H1 (cell line): ENCODE measurements around the gene EFHB. TPM values are rescaled to one million over a fixed set of nuclear protein-coding genes. Genes with fewer than 3 reads are reported as not detected.

Experiments used
- CTCF ChIA-PET: fragments of 300-600 bp; sonication (Branson Sonifier 250); formaldehyde crosslinking; loops from one replicate; lab custom pipeline; 2021; ENCODE audit not compliant: partially characterized antibody; lab: Charles Lee
- POLR2A ChIA-PET: fragments of 300-600 bp; sonication (Branson Sonifier 250); formaldehyde crosslinking; loops from one replicate; lab custom pipeline; 2021; ENCODE audit warnings: inconsistent platforms; ENCODE audit not compliant: partially characterized antibody; lab: Charles Lee
- DNase-seq, 2 experiments: peaks; one replicate each; pipeline versions ENCODE4 v3.0.0 to v3.0.0-alpha.2; 2010 to 2022; ENCODE audit warnings: low spot score in 2 of 2, low read depth in 1 of 2, mixed read lengths in 1 of 2
- FAIRE-seq: peaks from 2 replicates; lab custom pipeline; 2011; peaks lifted over from hg19 to GRCh38; lab: Jason Lieb, UNC
- H2AFZ ChIP-seq: 2 replicates; pipeline ENCODE4 v1.8.1; 2012; ENCODE audit warnings: low read length, inconsistent platforms
- H2AK5ac ChIP-seq: 2 replicates; pipeline ENCODE4 v1.6.1; 2013; ENCODE audit warnings: low read depth, low read length
- H2BK120ac ChIP-seq: replicated peaks from 2 replicates; pipeline ENCODE3; 2013; ENCODE audit warnings: low read depth, low read length, inconsistent platforms
- H2BK12ac ChIP-seq: 2 replicates; pipeline ENCODE4 v1.6.1; 2013; ENCODE audit warnings: low read depth, low read length
- H2BK15ac ChIP-seq: 2 replicates; pipeline ENCODE4 v1.6.1; 2013; ENCODE audit warnings: low read length
- H2BK20ac ChIP-seq: 2 replicates; pipeline ENCODE4 v1.6.1; 2013; ENCODE audit warnings: low read length
- H2BK5ac ChIP-seq: 2 replicates; pipeline ENCODE4 v1.6.1; 2013; ENCODE audit warnings: low read depth, low read length
- H3K14ac ChIP-seq: 2 replicates; pipeline ENCODE4 v1.6.1; 2013; ENCODE audit warnings: inconsistent platforms; ENCODE audit not compliant: insufficient read length
- H3K18ac ChIP-seq: 2 replicates; pipeline ENCODE4 v1.6.1; 2013; ENCODE audit warnings: low read length; ENCODE audit errors: extremely low read depth
- H3K23ac ChIP-seq: 2 replicates; pipeline ENCODE4 v1.6.1; 2013; ENCODE audit warnings: inconsistent platforms; ENCODE audit not compliant: insufficient read length
- H3K23me2 ChIP-seq: 2 replicates; pipeline ENCODE4 v1.6.1; 2013; ENCODE audit warnings: low read depth, low read length
- H3K27ac ChIP-seq: 2 replicates; pipeline ENCODE4 v1.6.1; 2011; ENCODE audit warnings: low read depth, low read length, inconsistent platforms
- H3K27me3 ChIP-seq, 4 experiments: replicated peaks in 1 of 4; 1 replicate in 1 of 4; 2 replicates in 3 of 4; pipeline versions ENCODE4 v1.6.1 to v1.8.1; 2011 to 2013; ENCODE audit warnings: low read length in 3 of 4, mild to moderate bottlenecking in 3 of 4, inconsistent platforms in 2 of 4, mixed read lengths in 2 of 4, moderate library complexity in 1 of 4; ENCODE audit not compliant: control insufficient read depth in 3 of 4, insufficient read depth in 3 of 4; ENCODE audit errors: extremely low read depth in 1 of 4
- H3K36me3 ChIP-seq, 4 experiments: 2 replicates each; pipeline versions ENCODE4 v1.6.1 to v1.8.1; 2011 to 2013; ENCODE audit warnings: mild to moderate bottlenecking in 4 of 4, low read length in 3 of 4, moderate library complexity in 2 of 4, control low read depth in 1 of 4, inconsistent platforms in 1 of 4; ENCODE audit not compliant: insufficient read depth in 4 of 4, control insufficient read depth in 2 of 4
- H3K4ac ChIP-seq: replicated peaks from 2 replicates; pipeline ENCODE3; 2013; ENCODE audit warnings: low read length, low read depth, mixed read lengths, inconsistent platforms; ENCODE audit not compliant: insufficient read length
- H3K4me1 ChIP-seq, 4 experiments: replicated peaks in 1 of 4; 1 replicate in 1 of 4; 2 replicates in 3 of 4; pipeline versions ENCODE4 v1.6.1 to v1.8.1; 2011 to 2013; ENCODE audit warnings: low read length in 3 of 4, inconsistent platforms in 2 of 4, mixed read lengths in 1 of 4; ENCODE audit not compliant: insufficient read depth in 4 of 4, control insufficient read depth in 3 of 4
- H3K4me2 ChIP-seq, 2 experiments: 2 replicates each; pipeline versions ENCODE4 v1.6.1 to v1.8.1; 2011 to 2013; ENCODE audit warnings: low read depth in 2 of 2, low read length in 2 of 2, control low read depth in 1 of 2, inconsistent platforms in 1 of 2, mild to moderate bottlenecking in 1 of 2; ENCODE audit not compliant: insufficient read depth in 1 of 2
- H3K4me3 ChIP-seq, 4 experiments: fragments of 200-600, 300-600 bp in 1 of 4; sonication (generic), shearing (Covaris generic), sonication (Bioruptor Twin) in 1 of 4; 2 replicates each; pipeline versions ENCODE4 v1.5.1 to v1.8.1; 2011 to 2016; ENCODE audit warnings: low read length in 4 of 4, low read depth in 3 of 4, control low read depth in 2 of 4, inconsistent platforms in 2 of 4, mild to moderate bottlenecking in 2 of 4, mixed read lengths in 1 of 4, moderate library complexity in 1 of 4; ENCODE audit not compliant: insufficient read depth in 2 of 4; ENCODE audit errors: extremely low read depth in 1 of 4
- H3K56ac ChIP-seq: replicated peaks from 2 replicates; pipeline ENCODE3; 2013; ENCODE audit warnings: low read depth, mild to moderate bottlenecking, mixed read lengths, low read length, inconsistent platforms; ENCODE audit not compliant: insufficient read length
- H3K79me1 ChIP-seq: 2 replicates; pipeline ENCODE4 v1.6.1; 2013; ENCODE audit warnings: low read depth, low read length, control low read depth
- H3K79me2 ChIP-seq, 2 experiments: 2 replicates each; pipeline versions ENCODE4 v1.6.1 to v1.8.1; 2012 to 2013; ENCODE audit warnings: low read length in 2 of 2, mild to moderate bottlenecking in 2 of 2, inconsistent platforms in 1 of 2; ENCODE audit not compliant: insufficient read depth in 2 of 2, control insufficient read depth in 1 of 2
- H3K9ac ChIP-seq, 4 experiments: replicated peaks in 1 of 4; 1 replicate in 1 of 4; 2 replicates in 3 of 4; pipeline versions ENCODE4 v1.6.1 to v1.8.1; 2011 to 2013; ENCODE audit warnings: low read depth in 3 of 4, low read length in 3 of 4, control low read depth in 2 of 4, mild to moderate bottlenecking in 2 of 4, moderate library complexity in 2 of 4, inconsistent platforms in 1 of 4; ENCODE audit errors: extremely low read depth in 1 of 4
- H3K9me3 ChIP-seq, 2 experiments: 2 replicates each; pipeline versions ENCODE4 v1.6.1 to v1.8.1; 2012 to 2013; ENCODE audit warnings: mild to moderate bottlenecking in 2 of 2, moderate library complexity in 2 of 2, control low read depth in 1 of 2, inconsistent platforms in 1 of 2, low read depth in 1 of 2, low read length in 1 of 2, mixed read lengths in 1 of 2; ENCODE audit not compliant: insufficient read depth in 2 of 2
- H4K20me1 ChIP-seq, 2 experiments: replicated peaks in 1 of 2; 2 replicates each; pipeline versions ENCODE3 to v1.8.1; 2011 to 2013; ENCODE audit warnings: inconsistent platforms in 2 of 2, low read length in 2 of 2, mild to moderate bottlenecking in 1 of 2; ENCODE audit not compliant: insufficient read depth in 2 of 2, control insufficient read depth in 1 of 2
- H4K5ac ChIP-seq: 2 replicates; pipeline ENCODE4 v1.6.1; 2013; ENCODE audit warnings: low read length, low read depth, mixed read lengths, inconsistent platforms; ENCODE audit not compliant: insufficient read length
- H4K8ac ChIP-seq: 2 replicates; pipeline ENCODE4 v1.8.0; 2013; ENCODE audit warnings: mild to moderate bottlenecking, moderate library complexity, low read length, inconsistent platforms; ENCODE audit not compliant: insufficient read depth; ENCODE audit errors: extremely low read depth
- H4K91ac ChIP-seq: replicated peaks from 2 replicates; pipeline ENCODE3; 2013; ENCODE audit warnings: low read length, mixed read lengths, inconsistent platforms; ENCODE audit not compliant: insufficient read length
- CBX8 ChIP-seq: fragments of 300-800, 300-1000 bp; sonication (generic); IDR thresholded peaks from 2 replicates; pipeline ENCODE4 v1.7.1; 2016; ENCODE audit warnings: low read depth, low read length, borderline replicate concordance
- EP300 ChIP-seq, 2 experiments: IDR thresholded peaks; 1 replicate in 1 of 2; 2 replicates in 1 of 2; pipeline ENCODE4 v1.6.1; 2011 to 2012; ENCODE audit warnings: low read depth in 2 of 2, low read length in 2 of 2, mild to moderate bottlenecking in 2 of 2, borderline replicate concordance in 1 of 2, inconsistent platforms in 1 of 2, moderate library complexity in 1 of 2
- GTF2F1 ChIP-seq: IDR thresholded peaks from 2 replicates; pipeline ENCODE4 v1.6.1; 2012; ENCODE audit warnings: low read depth, low read length, improper control_type of control experiment, borderline replicate concordance
- HDAC2 ChIP-seq, 2 experiments: fragments of 300-600 bp in 1 of 2; sonication (generic) in 1 of 2; IDR thresholded peaks; 2 replicates each; pipeline ENCODE4 v1.6.1; 2011 to 2012; ENCODE audit warnings: low read depth in 2 of 2, low read length in 2 of 2, mild to moderate bottlenecking in 2 of 2, moderate library complexity in 2 of 2, borderline replicate concordance in 1 of 2, inconsistent platforms in 1 of 2
- JUN ChIP-seq: IDR thresholded peaks from 2 replicates; pipeline ENCODE4 v1.6.1; 2011; ENCODE audit warnings: low read depth, mild to moderate bottlenecking, improper control_type of control experiment, low read length
- KDM5A ChIP-seq: fragments of 200-600 bp; IDR thresholded peaks from 2 replicates; pipeline ENCODE4 v1.7.1; 2012; ENCODE audit warnings: mild to moderate bottlenecking, low read length, inconsistent platforms, mixed read lengths
- PHF8 ChIP-seq: fragments of 200-600 bp; sonication (generic); conservative IDR thresholded peaks from 2 replicates; pipeline ENCODE4 v1.7.1; 2012; ENCODE audit warnings: low read depth, mild to moderate bottlenecking, inconsistent platforms, low read length, moderate library complexity
- SIX5 ChIP-seq: IDR thresholded peaks from 2 replicates; pipeline ENCODE4 v1.6.1; 2011; ENCODE audit warnings: mild to moderate bottlenecking, low read depth, low read length
- TAF1 ChIP-seq: IDR thresholded peaks from 2 replicates; pipeline ENCODE4 v1.6.1; 2011; ENCODE audit warnings: mild to moderate bottlenecking, low read depth, low read length
- TEAD4 ChIP-seq: IDR thresholded peaks from 2 replicates; pipeline ENCODE4 v1.6.1; 2012; ENCODE audit warnings: low read depth, low read length, inconsistent platforms, mixed read lengths
- WGBS, 2 experiments: shearing (Covaris generic) in 1 of 2; methylation state at CpG; one replicate each; pipeline versions ENCODE4 v1.1.6 to v1.1.7; 2013 to 2015; ENCODE audit warnings: low lambda C conversion rate in 2 of 2, mixed read lengths in 2 of 2, inconsistent platforms in 1 of 2, low coverage in 1 of 2, missing lambda C conversion rate in 1 of 2; ENCODE audit not compliant: insufficient replicate concordance in 2 of 2, insufficient coverage in 1 of 2, insufficient read length in 1 of 2; ENCODE audit errors: extremely low coverage in 1 of 2, missing lambda C conversion rate in 1 of 2; 5-methylcytosine and 5-hydroxymethylcytosine counted together
- polyA plus RNA-seq, 7 experiments: library from polyadenylated mRNA; depleted of rRNA in 3 of 7; stranded (reverse) in 5 of 7; unstranded in 2 of 7; fragments of >200 nt in 5 of 7; fragments of 200-250 nt in 2 of 7; gene quantifications; 1 replicate in 5 of 7; 2 replicates in 1 of 7; 4 replicates in 1 of 7; pipeline versions ENCODE4 v1.2.1 to v1.2.3, GENCODE V29; 2011 to 2013; ENCODE audit warnings: missing spikeins in 2 of 7, mixed read lengths in 2 of 7
- total RNA-seq: library from RNA; stranded (reverse); fragmentation: NEBNext Ultra II Directional; extraction: Animal tissue kit (Norgen Biotek cat#: 25700); gene quantifications from 2 replicates; pipeline ENCODE4 v1.2.1, GENCODE V29; 2021

The EFHB gene
- total and polyA plus RNA-seq, 2 of the 8 experiments (the other 6 are each of a cell fraction or from before 2014, with no cell fraction given), result 0.12 to 1.3 TPM

GRCh38 chr3:19947549-19948225, 13.7 kb upstream of the EFHB start:
- Histone ChIP-seq H3K4me2 (peak overlapping the region; percentile 70 to 84), H3K23me2 (no peaks in the 10 kb centered on the region; the same call in 1 of the 2 replicates), H2BK5ac (peak overlapping the region; percentile 90), H3K9ac (peak overlapping the region; percentile 84 to 93 (median 86)), H2BK12ac (peak overlapping the region; percentile 40), H2BK120ac (no peak overlapping the region), H4K20me1 (peaks cover 2% of the 10 kb centered on the region in 2 experiments), H3K14ac (no peak overlapping the region), H3K27ac (peak overlapping the region; percentile 92), H3K36me3 (peaks cover 3 to 20% (median 10%) of the 10 kb centered on the region in 4 experiments; a peak in 7 of 8 replicates), H2AK5ac (no peak overlapping the region), H3K4me1 (peaks cover 3 to 5% (median 5%) of the 10 kb centered on the region in 4 experiments), H3K18ac (peak overlapping the region; percentile 93), H3K9me3 (0 out of 4 replicates have a peak, but pooled peaks cover 0 to 2% of the 10 kb centered on the region in 2 experiments), H4K8ac (peak overlapping the region; percentile 97), H3K4me3 (peak overlapping the region; percentile 95 to 99 (median 96)), H4K91ac (peak overlapping the region; percentile 45), H3K56ac (peak overlapping the region; percentile 66), H2BK20ac (no peak overlapping the region), H3K27me3 (no peaks in the 10 kb centered on the region), H2BK15ac (no peak overlapping the region), H2AFZ (no peak overlapping the region), H3K23ac (no peak overlapping the region), H3K79me2 (peaks cover 24 to 53% of the 10 kb centered on the region in 2 experiments), H3K79me1 (0 out of 2 replicates have a peak, but pooled peaks cover 3% of the 10 kb centered on the region), H3K4ac (peak overlapping the region; percentile 57), H4K5ac (peak overlapping the region; percentile 16)
- peak; percentile 32 for FAIRE-seq
- CTCF ChIA-PET, result interaction anchor here (0.6 to 1.2 kb wide), 2 partner anchors 12 to 29 kb away, joined by 3 read pairs; no protein-coding TSS in a partner anchor
- peak; percentile 15 to 75 for DNase-seq
- 1% methylated on average over 27 of the region's 30 CpGs; no CpG with 5 or more reads in 1 of the 2 experiments for WGBS, 2 experiments
- POLR2A ChIA-PET, result interaction anchor here (0.6 to 1.8 kb wide), 8 partner anchors 10 to 231 kb away, joined by 3 to 13 read pairs (median 3); no protein-coding TSS in a partner anchor
- TF ChIP-seq TEAD4 (no peak), HDAC2 (IDR thresholded peaks at IDR 0.05; ENCODE audit: borderline replicate concordance in 1 of 2, low read depth in 2 of 2, low read length in 2 of 2) (peak in 1 of 2 experiments; percentile 87; a peak in 1 of 4 replicates), KDM5A (no peak), PHF8 (no peak; the same call in 1 of the 2 replicates), GTF2F1 (no peak), SIX5 (no peak), JUN (no peak), TAF1 (no peak; the same call in none of the 2 replicates), CBX8 (no peak), EP300 (IDR thresholded peaks at IDR 0.05; ENCODE audit: borderline replicate concordance in 1 of 2, low read depth in 2 of 2, low read length in 2 of 2) (no peak)
